GM23338 (cell line): ENCODE measurements around the gene SEPTIN6.

ENCODE experiments used
- CREB1 ChIP-seq: fragments of 250-450 bp; sonication (Bioruptor Pico); IDR thresholded peaks from 2 replicates; pipeline ENCODE4 v1.5.0; 2020; ENCODE audit warnings: low read depth, mild to moderate bottlenecking, moderate library complexity
- CTCF ChIP-seq, 2 experiments: fragments of 200-600 bp in 1 of 2; sonication (generic) in 1 of 2; conservative IDR thresholded peaks; 2 replicates each; pipeline versions ENCODE4 v1.5.1 to v1.6.1; 2016 to 2017; ENCODE audit warnings: antibody characterized with exemption in 2 of 2, low read depth in 2 of 2, mild to moderate bottlenecking in 2 of 2, moderate library complexity in 1 of 2
- ETS1 ChIP-seq: IDR thresholded peaks from 2 replicates; pipeline ENCODE4 v1.6.1; 2016; ENCODE audit warnings: antibody characterized with exemption
- EZH2 ChIP-seq: fragments of 200-600 bp; sonication (generic); IDR thresholded peaks from one replicate; pipeline ENCODE4 v1.8.0; 2017; ENCODE audit warnings: antibody characterized with exemption, mild to moderate bottlenecking, low read depth; ENCODE audit not compliant: unreplicated experiment
- EZH2phosphoT487 ChIP-seq: fragments of 200-600 bp; sonication (generic); IDR thresholded peaks from one replicate; pipeline ENCODE4 v1.8.1; 2018; ENCODE audit warnings: antibody characterized with exemption; ENCODE audit not compliant: unreplicated experiment
- JUNB ChIP-seq: IDR thresholded peaks from one replicate; pipeline ENCODE4 v1.6.1; 2016; ENCODE audit warnings: antibody characterized with exemption; ENCODE audit not compliant: unreplicated experiment
- NANOG ChIP-seq: IDR thresholded peaks from 2 replicates; pipeline ENCODE4 v1.6.1; 2016; ENCODE audit warnings: antibody characterized with exemption, borderline replicate concordance
- POLR2AphosphoS5 ChIP-seq: IDR thresholded peaks from 2 replicates; pipeline ENCODE4 v1.6.1; 2016; ENCODE audit warnings: antibody characterized with exemption, low read depth
- REST ChIP-seq: IDR thresholded peaks from one replicate; pipeline ENCODE4 v1.6.1; 2018; ENCODE audit warnings: antibody characterized with exemption; ENCODE audit not compliant: unreplicated experiment
- STAT1 ChIP-seq: IDR thresholded peaks from one replicate; pipeline ENCODE4 v1.6.1; 2016; ENCODE audit warnings: antibody characterized with exemption; ENCODE audit not compliant: unreplicated experiment
- ZNF114 ChIP-seq: fragments of 250-450 bp; sonication (Bioruptor Pico); IDR thresholded peaks from 2 replicates; pipeline ENCODE4 v1.5.0; 2020; ENCODE audit warnings: mild to moderate bottlenecking, moderate library complexity
- ZNF331 ChIP-seq: fragments of 250-450 bp; sonication (Bioruptor Pico); IDR thresholded peaks from 2 replicates; pipeline ENCODE4 v1.5.0; 2020; ENCODE audit warnings: low read depth, mild to moderate bottlenecking, moderate library complexity
- ZNF462 ChIP-seq: fragments of 250-450 bp; sonication (Bioruptor Pico); IDR thresholded peaks from 2 replicates; pipeline ENCODE4 v1.5.0; 2020; ENCODE audit warnings: mild to moderate bottlenecking, moderate library complexity

- TF ChIP-seq EZH2 = no peak
- no peak for TF ChIP-seq CTCF (conservative IDR thresholded peaks at IDR 0.05; ENCODE audit: low read depth in 2 of 2)
- TF ChIP-seq REST = no peak
- peak; percentile 65 for TF ChIP-seq POLR2AphosphoS5
- TF ChIP-seq EZH2phosphoT487 = no peak
- peak; percentile 43; the same call in 1 of the 2 replicates for TF ChIP-seq CREB1
- TF ChIP-seq ZNF462 (CRISPR knock-in tag) = no peak
- no peak for TF ChIP-seq ETS1
- no peak for TF ChIP-seq STAT1
- no peak for TF ChIP-seq ZNF331
- no peak for TF ChIP-seq ZNF114 (CRISPR knock-in tag)
- no peak for TF ChIP-seq JUNB
- TF ChIP-seq NANOG = no peak
Measured at GRCh38 chrX:119693040-119693995, at the start of gene SEPTIN6.
